ENCODE results near the gene PCNP. TPM values are rescaled to one million over a fixed set of nuclear protein-coding genes. Genes with fewer than 3 reads are reported as not detected.
"Not testable (repeated sequence)": the region's sequence is repeated elsewhere in the genome, so short reads cannot be mapped to it uniquely, and the experiment has no call there.

Gene PCNP, protein sequence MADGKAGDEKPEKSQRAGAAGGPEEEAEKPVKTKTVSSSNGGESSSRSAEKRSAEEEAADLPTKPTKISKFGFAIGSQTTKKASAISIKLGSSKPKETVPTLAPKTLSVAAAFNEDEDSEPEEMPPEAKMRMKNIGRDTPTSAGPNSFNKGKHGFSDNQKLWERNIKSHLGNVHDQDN
- polyA plus RNA-seq (ENCODE audit: insufficient read length in 4 of 4), result 100 to 1,000 TPM; 200 to 255 (median 237) TPM

DNA sequence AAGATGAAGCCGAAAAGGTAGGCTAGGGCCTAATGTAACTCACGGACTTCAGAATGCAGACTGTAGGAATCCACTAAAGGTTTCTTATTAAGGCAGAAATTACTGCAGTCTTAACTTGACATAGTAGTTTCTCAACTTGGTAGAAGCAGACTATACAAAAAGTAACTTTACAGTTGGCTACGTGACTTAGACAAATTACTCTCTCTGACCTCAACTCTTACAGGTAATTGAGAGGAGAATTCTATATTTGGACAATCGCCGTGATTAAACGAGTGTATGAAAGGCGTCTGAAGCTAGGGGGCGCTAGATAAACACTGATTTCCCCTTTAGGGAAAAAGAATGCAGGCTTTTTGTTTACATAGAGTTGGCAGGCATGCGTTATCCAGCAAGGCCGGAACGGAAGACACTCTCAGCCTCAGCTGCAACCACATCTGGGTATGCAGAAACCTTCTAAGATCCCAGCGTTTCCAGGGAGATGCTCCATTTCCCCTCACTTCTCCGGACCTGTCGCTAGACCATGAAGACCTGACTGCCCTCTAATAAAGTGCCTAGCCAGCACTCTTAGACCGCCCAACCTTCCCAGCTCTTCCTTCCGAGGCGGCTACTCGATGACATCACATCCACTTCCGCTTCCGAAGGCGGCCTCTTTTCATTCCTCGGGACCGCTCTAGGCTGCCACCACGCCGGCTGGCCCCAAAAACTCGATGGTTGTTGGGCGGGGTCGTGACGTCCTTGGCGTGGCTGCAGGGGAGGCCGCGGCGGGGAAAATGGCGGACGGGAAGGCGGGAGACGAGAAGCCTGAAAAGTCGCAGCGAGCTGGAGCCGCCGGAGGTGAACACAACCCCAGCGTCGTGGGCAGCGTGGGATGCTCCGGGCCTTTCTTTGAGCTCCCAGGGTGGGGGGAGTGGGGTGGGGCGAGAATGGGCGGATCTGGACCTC is at the start of gene PCNP:
PCNP (plus strand) TSS at position 732 of the 939 bp plus-strand sequence; CDS start at position 768, 36 bp downstream.
- peak; percentile 99 for DNase-seq (ENCODE audit: low read depth in 4 of 4, low spot score in 3 of 4)

DNA sequence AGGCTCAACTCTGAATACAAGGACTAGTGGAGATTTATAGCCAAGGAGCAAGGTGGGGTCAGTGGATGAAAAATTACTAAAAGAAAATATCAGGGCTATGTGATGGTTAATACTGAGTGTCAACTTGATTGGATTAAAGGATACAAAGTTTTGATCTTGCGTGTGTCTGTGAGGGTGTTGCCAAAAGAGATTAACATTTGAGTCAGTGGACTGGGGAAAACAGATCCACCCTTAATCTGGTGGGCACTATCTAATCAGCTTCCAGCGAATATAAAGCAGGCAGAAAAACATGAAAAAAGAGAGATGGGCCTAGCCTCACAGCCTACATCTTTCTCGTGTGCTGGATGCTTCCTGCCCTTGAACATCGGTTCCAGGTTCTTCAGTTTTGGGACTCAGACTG is 46.5 kb upstream of the PCNP start:
- DNase-seq (ENCODE audit: low read depth in 4 of 4, low spot score in 3 of 4), result no peak

DNA sequence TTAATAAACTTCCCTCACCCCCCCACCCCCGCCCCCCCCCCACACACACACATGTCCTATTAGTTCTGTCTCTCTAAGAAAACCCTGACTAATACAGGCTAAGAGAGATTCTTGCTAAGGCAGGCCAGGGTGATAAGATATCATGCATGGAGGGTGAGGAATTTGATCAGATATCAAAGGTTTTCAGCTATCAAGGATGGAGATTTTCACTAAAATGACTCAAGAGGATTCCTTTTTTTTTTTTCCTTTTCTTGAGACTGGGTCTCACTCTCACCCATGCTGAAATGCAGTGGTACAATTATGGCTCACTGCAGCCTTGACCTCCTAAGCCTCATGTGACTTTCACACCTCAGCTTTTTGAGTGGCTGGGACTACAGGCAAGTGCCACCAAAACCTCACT is 46.1 kb upstream of the PCNP start:
- no peak for DNase-seq (ENCODE audit: low read depth in 4 of 4, low spot score in 3 of 4)

DNA sequence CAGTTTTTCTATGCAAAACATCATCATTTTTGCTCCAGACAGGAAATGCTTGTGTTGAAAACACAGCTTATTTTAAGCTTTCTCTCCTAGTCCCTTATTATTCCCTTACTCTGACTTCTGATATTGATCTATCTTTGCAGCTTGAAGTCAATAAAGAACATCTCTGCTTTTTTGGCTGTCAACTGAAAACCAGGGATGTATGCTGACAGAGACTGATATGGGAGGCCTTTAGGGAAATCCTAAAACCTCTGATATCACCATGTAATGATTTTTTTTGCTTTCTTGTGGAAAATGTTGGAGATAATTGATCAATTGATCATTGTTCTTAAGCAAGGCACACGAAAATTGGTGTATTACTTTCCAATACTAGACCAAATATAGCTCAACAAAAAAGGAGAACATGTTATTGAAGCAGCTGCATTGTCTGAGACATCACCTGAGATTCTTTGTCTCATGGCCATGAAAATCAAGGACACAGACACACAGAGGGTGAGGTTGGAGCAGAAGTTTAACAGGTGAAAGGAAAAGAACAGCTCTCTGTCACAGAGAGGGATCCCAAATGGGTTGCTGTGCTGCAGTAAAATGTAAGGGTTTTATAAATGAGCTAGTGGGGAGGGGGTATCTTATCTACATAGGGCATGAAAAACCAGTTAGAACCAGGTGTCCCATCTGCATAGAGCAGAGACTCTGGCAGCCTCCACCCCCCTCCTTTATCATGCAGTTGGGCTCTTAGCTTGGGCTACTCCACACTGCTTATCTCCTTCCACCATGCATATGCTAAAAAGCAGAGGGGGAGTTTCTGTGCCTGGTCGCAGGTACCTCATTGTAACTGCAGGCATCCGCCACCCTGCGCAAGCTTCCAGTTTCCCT is 43.9 kb upstream of the PCNP start:
- DNase-seq (ENCODE audit: low read depth in 4 of 4, low spot score in 3 of 4), result no peak

DNA sequence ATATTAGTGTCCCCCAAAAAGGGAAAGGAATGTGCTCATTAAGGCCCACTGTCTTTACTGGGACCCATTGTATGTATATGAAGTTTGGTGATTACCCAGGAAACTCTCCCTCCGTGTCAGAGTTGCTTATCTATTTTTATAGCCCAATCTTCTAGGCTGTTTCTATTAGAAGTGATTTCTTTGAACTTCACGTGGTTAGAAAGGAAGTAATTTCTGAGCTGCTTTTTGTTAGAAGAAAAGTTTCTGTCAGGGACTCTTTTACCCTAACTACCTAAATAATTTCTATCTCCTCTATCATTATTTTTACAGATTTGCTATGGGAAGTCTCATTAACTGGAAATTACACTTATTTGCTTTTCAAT is 43.3 kb upstream of the PCNP start:
- no peak for DNase-seq (ENCODE audit: low read depth in 4 of 4, low spot score in 3 of 4)

DNA sequence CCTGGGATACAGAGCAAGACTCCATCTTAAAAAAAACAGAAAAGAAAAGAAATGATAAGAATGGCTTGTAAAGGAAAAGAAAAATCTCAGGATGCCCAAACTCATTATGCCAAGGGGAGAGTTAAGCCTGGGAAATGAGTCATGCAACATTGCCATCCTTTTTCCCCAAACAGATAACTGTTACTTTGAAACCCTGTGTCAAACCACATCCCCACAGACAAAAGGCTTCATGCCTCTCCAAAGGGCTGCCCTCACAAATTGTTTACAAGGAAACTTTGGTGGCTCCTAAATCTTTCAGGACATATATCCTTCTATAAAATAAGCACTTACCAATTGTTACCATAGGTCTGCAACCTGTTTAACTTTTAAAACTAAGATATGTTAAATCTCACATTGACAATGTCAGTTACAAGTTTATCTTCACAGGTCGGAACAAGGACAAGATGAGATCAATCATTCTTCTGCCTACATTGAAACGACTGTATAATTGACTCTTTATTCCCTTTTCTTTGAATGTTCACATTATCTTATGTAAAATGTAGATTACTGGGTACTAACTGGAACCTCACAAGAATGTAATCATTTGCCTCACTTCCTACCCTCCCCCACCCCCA is 42.4 kb upstream of the PCNP start:
- no peak for DNase-seq (ENCODE audit: low read depth in 4 of 4, low spot score in 3 of 4)

DNA sequence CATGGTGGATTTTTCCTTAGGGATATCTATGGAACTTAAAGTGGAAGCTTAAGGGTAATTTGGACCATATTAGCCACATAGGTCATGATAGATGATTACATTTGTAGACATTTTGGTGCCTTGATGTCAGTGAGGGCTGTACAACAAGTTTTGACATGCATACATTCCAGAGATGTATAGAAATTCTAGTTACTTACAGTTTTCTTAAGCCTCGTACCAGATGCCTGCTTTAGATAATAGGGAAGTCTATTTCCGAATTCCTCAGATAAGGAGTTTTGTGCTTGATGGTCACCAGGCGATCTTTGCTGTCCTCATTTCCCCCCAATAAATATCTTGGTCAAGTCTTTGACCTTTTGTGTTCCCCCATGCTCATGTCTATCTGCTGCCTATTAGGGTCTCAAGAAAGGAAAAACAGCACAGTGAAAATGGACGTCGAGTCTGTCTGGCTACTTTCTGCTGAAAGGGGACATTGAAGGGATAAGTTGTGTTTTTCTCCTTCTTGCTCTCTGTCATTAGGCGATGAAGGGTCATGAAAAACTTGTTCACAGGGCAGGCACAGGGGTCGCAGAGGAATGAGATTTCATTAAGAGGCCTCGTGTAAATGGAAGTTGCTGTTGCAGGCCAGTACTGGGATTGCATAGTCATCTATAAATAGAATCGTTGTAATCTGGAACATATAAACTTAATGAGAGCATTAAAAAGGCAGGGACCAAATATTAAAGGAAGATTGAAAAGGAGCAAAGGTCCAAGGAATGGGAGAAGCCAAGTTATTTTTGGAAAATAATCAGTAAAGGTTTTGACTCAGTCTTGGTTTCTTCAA is 41.0 kb upstream of the PCNP start:
- DNase-seq (ENCODE audit: low read depth in 4 of 4, low spot score in 3 of 4), result no peak

DNA sequence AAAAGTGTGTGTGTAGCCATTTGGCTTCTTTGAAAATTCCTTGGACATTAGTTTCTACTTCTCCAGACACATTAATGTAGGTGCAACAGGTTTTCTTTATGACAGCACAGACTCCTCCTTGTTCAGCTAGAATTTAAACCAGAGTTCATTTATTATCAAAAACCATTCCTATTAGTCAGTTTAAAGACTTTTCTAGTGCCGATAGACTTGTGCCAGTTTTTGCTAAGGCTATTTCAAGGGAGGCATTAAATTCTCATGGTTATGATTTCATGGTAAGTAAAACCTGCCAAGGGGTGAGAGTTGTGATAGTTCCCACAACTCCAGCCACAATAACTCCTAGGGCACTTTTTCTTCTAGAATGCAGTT is 40.4 kb upstream of the PCNP start:
- no peak for DNase-seq (ENCODE audit: low read depth in 4 of 4, low spot score in 3 of 4)

DNA sequence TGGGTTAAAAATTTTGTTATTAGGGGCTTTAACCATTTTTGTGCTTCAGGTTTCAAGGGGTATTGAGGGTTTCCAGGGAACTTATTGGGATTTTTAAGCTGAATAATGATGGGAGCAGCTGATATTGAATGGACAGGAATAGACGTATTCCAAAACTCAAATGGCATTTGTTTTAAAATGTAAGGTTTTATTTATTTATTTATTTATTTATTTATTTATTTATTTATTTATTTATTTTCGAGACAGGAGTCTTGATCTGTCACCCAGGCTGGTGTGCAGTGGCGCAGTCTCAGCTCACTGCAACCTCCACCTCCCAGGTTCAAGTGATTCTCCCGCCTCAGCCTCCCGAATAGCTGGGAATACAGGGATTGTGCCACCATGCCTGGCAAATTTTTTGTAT is 38.8 kb upstream of the PCNP start:
- DNase-seq (ENCODE audit: low read depth in 4 of 4, low spot score in 3 of 4), result no peak

DNA sequence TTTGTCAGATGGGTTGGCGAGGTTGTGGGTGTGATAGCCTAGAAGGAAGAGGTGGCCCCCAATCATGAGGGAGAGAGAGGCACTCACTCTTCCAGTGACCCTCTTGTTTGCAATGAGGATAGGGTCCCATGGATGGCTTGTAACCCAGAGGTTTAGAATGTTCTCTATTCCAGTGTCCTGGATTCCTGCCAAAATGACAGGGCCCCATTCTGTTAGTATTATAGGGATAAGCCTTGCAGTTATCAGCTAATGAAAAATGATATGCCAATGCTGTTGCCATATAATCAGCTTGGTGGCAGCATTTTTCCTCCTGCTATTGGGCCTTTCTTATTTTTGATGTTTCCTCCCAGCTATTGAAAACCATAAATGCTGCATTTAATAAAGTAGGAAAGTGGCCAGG is 37.7 kb upstream of the PCNP start:
- no peak for DNase-seq (ENCODE audit: low read depth in 4 of 4, low spot score in 3 of 4)

DNA sequence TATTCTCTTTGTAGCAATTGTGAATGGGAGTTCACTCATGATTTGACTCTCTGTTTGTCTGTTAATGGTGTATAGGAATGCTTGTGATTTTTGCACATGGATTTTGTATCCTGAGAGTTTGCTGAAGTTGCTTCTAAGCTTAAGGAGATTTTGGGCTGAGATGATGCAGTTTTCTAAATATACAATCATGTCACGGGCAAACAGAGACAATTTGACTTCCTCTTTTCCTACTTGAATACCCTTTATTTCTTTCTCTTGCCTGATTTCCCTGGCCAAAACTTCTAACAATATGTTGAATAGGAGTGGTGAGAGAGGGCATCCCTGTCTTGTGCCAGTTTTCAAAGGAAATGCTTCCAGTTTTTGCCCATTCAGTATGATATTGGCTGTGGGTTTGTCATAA is 37.0 kb upstream of the PCNP start:
- DNase-seq (ENCODE audit: low read depth in 4 of 4, low spot score in 3 of 4), result not testable (repeated sequence)

DNA sequence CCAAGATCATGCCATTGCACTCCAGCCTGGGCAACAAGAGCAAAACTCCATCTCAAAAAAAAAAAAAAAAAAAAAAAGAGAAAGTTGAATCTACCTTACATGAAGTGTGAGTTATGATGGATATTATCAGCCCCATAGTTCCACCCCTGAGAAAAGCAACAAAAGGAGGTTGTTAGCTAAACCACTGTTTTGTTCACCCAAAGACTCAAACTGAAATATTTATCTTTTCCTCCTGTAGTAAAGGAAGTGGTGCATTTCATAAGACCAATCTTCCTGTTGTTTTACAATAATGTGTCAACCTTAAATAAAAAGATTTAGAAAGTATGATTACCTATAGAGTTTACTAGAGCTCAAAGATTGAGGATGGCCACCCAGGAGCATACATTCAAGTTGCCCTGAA is 31.0 kb upstream of the PCNP start:
- no peak for DNase-seq (ENCODE audit: low read depth in 4 of 4, low spot score in 3 of 4)

DNA sequence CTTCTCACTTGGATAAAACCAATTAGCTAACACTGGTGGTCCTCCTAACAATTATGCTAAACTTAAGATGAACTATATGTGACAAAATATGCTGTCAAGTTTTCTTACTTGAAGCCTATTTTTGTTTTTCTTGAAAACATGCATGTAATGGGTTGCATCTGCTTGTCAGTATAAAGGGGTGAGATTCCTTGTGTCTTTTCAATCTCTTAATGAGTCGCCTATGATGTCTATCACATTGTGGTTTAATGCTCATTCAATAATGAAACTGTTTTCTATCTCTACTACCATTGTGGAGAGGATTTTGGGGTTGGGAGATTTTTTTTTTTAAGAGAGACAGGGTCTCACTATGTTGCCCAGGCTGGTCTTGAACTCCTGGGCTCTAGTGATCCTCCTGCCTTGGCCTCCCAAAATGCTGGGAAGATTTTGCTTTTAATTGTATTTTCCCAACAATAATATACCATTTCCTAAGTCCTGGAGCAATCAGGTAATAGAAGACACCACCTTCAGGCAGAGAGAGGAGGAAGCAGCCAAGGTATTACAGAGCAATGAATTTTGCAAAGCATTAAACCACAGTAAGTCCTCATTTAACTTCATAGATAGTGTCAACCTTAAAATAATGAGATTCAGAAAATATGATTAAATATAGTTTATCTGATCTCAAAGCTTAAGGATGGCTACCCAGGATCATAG is 29.7 kb upstream of the PCNP start:
- DNase-seq (ENCODE audit: low read depth in 4 of 4, low spot score in 3 of 4), result no peak

DNA sequence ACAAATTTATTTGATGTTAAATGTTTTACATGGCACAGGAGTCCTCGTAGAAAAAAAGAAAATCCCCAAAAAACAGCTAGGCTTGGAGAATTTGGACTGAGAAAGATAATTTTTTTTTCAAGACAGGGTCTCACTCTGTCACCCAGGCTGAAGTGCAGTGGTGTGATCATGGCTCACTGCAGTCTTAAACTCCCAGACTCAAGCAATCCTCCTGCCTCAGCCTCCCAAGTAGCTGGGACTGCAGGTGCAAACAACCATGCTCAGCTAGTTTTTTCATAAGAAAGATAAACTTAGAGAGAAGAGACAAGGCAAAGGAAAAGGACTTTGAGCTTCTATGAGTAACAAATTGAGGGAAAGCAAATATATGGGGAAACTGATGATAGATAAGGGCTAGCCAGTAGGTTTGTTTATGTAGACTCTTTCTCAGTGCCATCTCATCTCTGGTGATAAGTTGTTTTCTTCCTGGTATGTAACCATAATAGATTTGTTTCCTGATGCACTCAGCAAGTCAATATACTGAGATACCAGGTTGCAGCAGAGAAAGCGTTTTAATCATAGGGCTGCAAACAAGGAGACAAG is 25.4 kb upstream of the PCNP start:
- DNase-seq (ENCODE audit: low read depth in 4 of 4, low spot score in 3 of 4), result no peak

DNA sequence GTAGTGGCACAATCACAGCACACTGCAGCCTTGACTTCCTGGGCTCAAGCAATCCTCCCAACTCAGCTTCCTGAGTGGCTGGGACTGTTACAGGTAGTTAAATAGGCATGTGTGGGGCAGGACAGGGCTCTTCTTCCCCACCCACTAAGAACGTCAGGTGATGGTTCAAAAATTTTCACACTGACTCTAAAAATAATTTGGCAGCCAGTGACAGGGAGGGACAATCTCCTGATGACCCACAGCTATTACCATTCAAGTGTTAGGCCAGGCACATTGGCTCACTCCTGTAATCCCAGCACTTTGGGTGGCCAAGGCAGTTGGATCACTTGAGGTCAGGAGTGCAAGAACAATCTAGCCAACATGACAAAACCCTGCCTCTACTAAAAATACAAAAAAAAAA is 24.5 kb upstream of the PCNP start:
- DNase-seq (ENCODE audit: low read depth in 4 of 4, low spot score in 3 of 4), result no peak

DNA sequence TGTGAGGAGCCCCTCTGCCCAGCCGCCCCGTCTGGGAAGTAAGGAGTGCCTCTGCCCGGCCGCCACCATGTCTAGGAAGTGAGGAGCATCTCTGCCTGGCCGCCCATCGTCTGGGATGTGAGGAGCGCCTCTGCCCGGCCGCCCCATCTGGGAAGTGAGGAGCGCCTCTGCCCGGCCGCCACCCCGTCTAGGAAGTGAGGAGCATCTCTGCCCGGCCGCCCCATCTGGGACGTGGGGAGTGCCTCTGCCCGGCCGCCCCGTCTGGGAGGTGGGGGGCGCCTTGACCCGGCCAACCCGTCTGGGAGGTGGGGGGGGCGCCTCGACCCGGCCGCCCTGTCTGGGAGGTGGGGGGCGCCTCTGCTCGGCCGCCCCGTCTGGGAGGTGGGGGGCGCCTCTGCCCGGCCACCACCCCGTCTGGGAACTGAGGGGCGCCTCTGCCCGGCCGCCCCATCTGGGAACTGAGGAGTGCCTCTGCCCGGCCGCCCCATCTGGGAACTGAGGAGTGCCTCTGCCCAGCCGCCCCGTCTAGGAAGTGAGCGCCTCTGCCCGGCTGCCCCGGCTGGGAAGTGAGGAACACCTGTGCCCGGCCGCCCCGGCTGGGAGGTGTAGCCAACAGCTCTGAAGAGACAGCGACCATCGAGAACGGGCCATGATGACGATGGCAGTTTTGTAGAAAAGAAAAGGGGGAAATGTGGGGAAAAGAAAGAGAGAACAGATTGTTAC is 22.5 kb upstream of the PCNP start:
- DNase-seq (ENCODE audit: low read depth in 4 of 4, low spot score in 3 of 4), result not testable (repeated sequence)

DNA sequence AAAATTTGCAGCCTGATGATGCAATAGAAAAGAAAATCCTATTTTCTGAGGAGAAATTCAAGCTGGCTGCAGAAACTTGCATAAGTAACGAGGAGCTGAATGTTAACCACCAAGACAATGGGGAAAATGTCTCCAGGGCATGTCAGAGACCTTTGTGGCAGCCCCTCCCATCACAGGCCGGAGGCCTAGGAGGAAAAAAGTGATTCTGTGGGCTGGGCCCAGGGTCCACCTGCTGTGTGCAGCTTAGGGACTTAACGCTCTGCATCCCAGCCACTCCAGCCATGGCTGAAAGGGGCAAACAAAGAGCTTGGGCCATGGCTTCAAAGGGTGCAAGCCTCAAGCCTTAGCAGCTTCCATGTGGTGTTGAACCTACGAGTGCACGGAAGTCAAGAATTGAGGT is 20.6 kb upstream of the PCNP start:
- not testable (repeated sequence) for DNase-seq (ENCODE audit: low read depth in 4 of 4, low spot score in 3 of 4)

DNA sequence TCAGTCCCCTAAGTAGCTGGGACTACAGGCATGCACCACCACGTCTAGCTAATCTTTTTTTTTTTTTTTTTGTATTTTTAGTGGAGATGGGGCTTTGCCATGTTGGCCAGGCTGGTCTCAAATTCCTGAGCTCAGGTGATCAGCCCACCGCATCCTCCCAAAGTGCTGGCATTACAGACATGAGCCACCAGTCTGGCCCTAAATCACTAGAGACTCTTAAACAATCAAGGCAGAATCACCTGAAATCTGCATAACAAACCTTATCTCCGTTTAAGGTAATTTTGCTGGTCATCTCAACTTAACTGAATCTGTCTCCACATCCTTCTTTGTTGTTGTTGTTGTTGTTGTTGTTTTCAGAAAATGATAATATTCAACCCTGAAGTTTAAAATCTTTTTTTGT is 17.9 kb upstream of the PCNP start:
- no peak for DNase-seq (ENCODE audit: low read depth in 4 of 4, low spot score in 3 of 4)

Data from right renal pelvis (tissue), 4 donors.